Adipocyte (in vitro differentiated cells): Measurements from ENCODE around the gene TRPM8.
A peak's percentile ranks its signal among the peaks of the same experiment; 100 is the strongest.

Source experiments
- DNase-seq: peaks from one replicate; pipeline ENCODE4 v3.0.0-alpha.2; 2015; ENCODE audit warnings: low read depth
- H3K27me3 ChIP-seq: replicated peaks from 2 replicates; pipeline ENCODE4 v1.7.0; 2013; ENCODE audit warnings: mild to moderate bottlenecking, low read length, moderate library complexity; ENCODE audit not compliant: control insufficient read depth, insufficient read depth
- H3K36me3 ChIP-seq: 2 replicates; pipeline ENCODE4 v1.7.0; 2013; ENCODE audit warnings: low read length, mild to moderate bottlenecking, moderate library complexity; ENCODE audit not compliant: control insufficient read depth, insufficient read depth, severe bottlenecking
- H3K4me1 ChIP-seq: 2 replicates; pipeline ENCODE4 v1.7.0; 2013; ENCODE audit warnings: mild to moderate bottlenecking, low read length, moderate library complexity; ENCODE audit not compliant: control insufficient read depth, insufficient read depth
- H3K4me3 ChIP-seq: 2 replicates; pipeline ENCODE4 v1.7.0; 2013; ENCODE audit warnings: mild to moderate bottlenecking, low read length, moderate library complexity
- H3K9ac ChIP-seq: 2 replicates; pipeline ENCODE4 v1.7.0; 2013; ENCODE audit warnings: mild to moderate bottlenecking, low read length, moderate library complexity
- H3K9me3 ChIP-seq: 2 replicates; pipeline ENCODE4 v1.7.0; 2013; ENCODE audit warnings: mild to moderate bottlenecking, low read length, moderate library complexity; ENCODE audit not compliant: control insufficient read depth

Gene TRPM8

DNA sequence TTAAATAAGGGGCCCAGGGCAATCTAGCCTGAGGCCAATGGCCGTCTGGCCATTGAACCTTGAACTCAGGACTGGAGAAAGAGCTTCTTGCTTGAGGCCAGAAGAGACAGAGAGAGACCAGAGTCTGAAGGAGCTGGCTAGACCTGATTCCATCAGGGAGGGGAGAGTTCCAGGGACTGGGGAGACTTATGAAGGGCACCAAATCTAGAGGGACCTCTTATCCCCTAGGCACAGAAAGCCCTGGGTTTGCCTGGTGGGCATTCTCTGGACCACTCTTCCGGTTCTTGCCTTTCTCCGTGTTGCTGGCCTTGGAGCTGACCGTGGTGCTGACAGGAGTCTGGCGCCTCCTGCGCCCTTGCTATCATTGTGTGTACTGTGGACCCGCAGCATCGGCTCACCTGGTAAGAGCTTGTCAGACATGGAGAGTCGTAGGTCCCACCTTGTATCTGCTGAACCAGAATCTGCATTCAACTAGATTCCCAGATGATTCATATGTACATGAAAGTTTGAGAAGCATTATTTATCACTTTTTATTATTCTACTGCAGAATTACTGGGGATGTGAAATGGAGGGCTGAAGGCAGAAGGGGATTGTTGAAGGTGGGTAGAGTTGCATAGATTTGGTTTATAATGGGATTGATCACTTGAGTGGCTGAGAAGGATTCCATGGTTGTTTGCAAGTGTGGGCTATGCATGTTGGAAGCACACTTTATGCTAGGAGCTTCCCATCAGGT lies 4.3 kb upstream of the TRPM8 start:
- Histone ChIP-seq H3K4me3 (no peak overlapping the region), H3K36me3 (no peaks in the 10 kb centered on the region), H3K4me1 (no peaks in the 10 kb centered on the region), H3K9me3 (no peaks in the 10 kb centered on the region), H3K27me3 (peaks cover 18% of the 10 kb centered on the region), H3K9ac (no peak overlapping the region)
- peak; percentile 52 for DNase-seq

DNA sequence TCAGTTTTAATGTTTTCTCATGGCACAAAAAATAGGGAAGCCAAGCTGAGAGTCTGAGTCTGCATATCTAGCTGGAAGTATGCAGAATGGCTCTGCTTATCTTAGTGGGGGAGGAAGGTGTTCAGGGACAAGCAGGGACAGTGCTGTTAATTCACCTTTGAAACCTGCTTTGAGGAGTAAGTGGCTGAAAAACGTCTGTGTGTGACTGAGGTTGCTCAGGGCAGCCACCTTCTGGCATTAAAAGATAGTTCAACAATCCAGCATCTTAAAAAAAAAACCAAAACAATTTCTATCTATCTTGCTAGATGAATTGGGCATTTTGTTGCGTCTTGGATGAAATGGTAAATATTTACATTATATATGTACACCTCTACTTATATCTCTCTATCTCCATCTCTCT lies 2.0 kb upstream of the TRPM8 start:
- no peak for DNase-seq
- no peak overlapping the region for H3K9ac ChIP-seq
- H3K4me3 ChIP-seq = no peak overlapping the region
- no peaks in the 10 kb centered on the region for H3K4me1 ChIP-seq
- H3K36me3 ChIP-seq = no peaks in the 10 kb centered on the region
- H3K27me3 ChIP-seq = peaks cover 18% of the 10 kb centered on the region
- H3K9me3 ChIP-seq = no peaks in the 10 kb centered on the region

DNA sequence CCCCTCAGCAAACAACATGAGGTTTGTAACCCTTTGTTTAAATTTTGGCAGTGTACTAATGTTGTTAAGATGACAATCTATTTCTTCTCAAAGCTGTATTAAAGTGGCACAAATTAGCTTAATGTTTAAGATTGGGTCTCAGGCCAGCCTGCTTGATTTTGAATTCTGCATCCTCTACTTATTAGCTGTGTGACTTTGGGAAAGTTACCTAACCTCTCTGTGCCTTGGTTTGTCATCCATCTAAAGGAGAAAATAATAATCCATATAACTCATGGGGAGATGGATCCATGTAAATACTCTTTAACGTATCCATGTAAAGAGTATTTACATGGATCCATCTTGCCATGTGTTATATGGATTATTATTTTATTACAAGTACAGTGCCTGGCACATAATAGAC lies 2.1 kb downstream of the TRPM8 start:
- Histone ChIP-seq H3K9me3 (no peaks in the 10 kb centered on the region), H3K4me1 (no peaks in the 10 kb centered on the region), H3K27me3 (peaks cover 27% of the 10 kb centered on the region), H3K9ac (no peak overlapping the region), H3K36me3 (no peaks in the 10 kb centered on the region), H3K4me3 (no peak overlapping the region)
- no peak for DNase-seq

DNA sequence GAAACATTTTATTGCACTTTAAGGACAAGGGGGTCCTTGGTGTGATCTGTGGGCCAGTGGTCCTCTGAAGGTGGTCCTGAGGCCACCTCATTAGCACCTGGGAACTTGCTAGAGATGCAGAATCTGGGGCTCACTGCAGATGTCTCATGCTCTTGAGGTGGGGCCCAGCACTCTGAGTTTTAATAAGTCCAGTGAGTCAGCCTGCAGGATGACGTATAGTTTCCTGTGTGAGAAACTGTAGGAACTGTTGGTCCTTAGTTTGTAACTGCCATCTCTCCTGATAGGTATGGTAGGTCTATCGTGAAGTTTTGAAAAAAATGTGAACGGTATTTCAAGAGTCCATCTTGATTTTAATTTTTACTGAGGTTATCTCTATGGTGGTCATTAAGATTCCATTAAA lies 2.8 kb downstream of the TRPM8 start:
- Histone ChIP-seq H3K4me1 (no peaks in the 10 kb centered on the region), H3K9me3 (no peaks in the 10 kb centered on the region), H3K27me3 (peaks cover 32% of the 10 kb centered on the region), H3K4me3 (no peak overlapping the region), H3K36me3 (no peaks in the 10 kb centered on the region), H3K9ac (no peak overlapping the region)
- DNase-seq = peak; percentile 25

DNA sequence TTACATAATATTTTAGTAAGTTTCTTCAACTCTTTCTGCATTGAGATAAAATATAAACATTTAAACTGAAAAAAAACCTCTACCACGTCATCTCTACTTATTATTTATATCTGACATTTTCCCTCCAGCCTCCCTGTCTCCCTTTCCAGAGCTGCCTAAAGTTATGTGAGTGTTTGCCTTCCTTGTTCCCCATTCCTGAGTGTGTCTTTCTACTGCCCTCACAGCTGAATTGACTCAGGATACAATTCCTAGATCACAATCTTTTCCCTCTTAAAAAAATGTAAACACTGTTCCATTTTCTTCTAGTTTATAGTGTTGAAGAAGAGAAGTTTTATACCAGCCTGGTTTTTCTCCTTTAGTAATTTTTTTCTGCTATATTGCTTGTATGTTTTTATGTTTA lies 5.3 kb downstream of the TRPM8 start:
- no peaks in the 10 kb centered on the region for H3K36me3 ChIP-seq
- peak; percentile 40 for DNase-seq
- no peak overlapping the region for H3K4me3 ChIP-seq
- no peaks in the 10 kb centered on the region for H3K9me3 ChIP-seq
- peaks cover 43% of the 10 kb centered on the region for H3K27me3 ChIP-seq
- no peak overlapping the region for H3K9ac ChIP-seq
- no peaks in the 10 kb centered on the region for H3K4me1 ChIP-seq

DNA sequence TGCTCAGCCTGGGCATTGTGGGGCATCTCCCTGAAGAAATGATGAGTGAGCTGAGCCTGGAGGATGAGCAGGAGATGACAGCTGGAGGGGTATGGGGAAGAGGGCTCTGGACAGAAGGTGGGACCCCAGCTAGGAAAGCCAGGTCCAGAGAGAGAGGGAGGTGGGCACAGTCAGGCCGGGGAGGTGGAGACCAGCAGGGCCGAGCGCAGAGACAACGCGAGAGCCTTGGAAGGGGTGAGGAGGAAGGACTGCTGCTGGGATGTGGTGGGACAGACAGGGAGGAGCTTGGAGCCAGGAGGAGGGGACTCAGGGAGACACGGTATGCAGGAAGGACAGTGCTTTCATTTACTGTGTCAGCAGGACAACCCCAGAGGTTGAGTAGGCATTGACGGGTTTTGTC lies 8.2 kb downstream of the TRPM8 start:
- DNase-seq = no peak
- H3K9ac ChIP-seq = no peak overlapping the region
- no peaks in the 10 kb centered on the region for H3K9me3 ChIP-seq
- peaks cover 9% of the 10 kb centered on the region for H3K4me1 ChIP-seq
- H3K4me3 ChIP-seq = no peak overlapping the region
- no peaks in the 10 kb centered on the region for H3K36me3 ChIP-seq
- H3K27me3 ChIP-seq = peaks cover 41% of the 10 kb centered on the region

DNA sequence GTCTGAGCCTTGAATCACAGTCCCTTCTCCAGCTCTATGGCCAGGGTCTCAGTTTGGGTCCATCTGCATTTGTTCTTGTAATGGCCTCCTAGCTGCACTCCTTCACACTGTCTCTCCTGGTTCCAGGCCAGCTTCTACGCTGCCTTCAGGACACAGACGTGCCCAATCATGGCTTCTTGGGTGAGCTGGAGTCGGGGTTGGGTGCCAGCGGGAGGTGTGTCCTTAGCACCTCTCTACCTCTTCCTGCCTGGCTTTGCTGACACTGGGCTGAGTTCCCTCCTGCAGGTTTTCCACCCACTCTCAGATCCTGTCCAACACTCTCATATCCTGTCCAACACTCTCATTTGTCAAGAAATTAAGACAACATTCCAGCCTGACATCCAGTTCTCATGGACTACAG lies 9.6 kb downstream of the TRPM8 start:
- Histone ChIP-seq H3K27me3 (peaks cover 45% of the 10 kb centered on the region), H3K4me3 (no peak overlapping the region), H3K4me1 (peaks cover 9% of the 10 kb centered on the region), H3K9ac (no peak overlapping the region), H3K9me3 (no peaks in the 10 kb centered on the region), H3K36me3 (no peaks in the 10 kb centered on the region)
- DNase-seq = no peak

DNA sequence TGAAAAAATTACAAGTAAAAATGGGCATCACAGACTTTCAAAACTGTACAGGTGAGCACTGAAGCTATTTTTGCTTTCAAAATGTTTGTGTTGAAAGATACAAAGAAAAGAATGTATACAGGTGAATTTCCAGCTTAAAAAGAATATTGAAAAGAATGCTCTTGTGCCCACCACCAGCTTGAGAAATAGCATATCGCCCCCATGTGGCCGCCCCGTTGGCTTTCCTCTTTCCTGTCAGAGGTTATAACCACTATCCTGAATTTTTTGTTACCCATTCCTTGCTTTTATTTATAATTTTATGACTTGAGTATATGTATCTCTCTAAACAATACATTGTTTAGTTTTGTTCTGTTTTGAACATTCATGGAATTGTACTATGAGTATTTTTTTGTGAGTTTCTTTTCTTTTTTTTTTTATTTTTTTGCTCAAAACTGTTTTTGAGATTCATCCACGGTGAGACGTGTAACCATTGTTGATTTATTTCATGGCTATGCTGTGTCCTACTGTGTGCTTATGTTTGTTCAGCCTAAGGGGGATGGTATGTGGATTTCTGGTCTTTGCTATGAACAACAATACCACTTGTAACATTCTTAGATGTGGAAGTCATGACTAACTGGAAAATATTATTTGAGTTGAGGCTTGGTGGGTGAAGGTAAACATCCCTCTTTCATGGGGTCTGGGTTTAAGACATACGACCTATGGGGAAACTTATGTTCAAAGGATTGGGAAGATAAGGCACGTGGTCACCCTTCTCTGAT lies 11.6 kb downstream of the TRPM8 start:
- peak; percentile 67 for DNase-seq
- no peak overlapping the region for H3K9ac ChIP-seq
- peaks cover 53% of the 10 kb centered on the region for H3K27me3 ChIP-seq

DNA sequence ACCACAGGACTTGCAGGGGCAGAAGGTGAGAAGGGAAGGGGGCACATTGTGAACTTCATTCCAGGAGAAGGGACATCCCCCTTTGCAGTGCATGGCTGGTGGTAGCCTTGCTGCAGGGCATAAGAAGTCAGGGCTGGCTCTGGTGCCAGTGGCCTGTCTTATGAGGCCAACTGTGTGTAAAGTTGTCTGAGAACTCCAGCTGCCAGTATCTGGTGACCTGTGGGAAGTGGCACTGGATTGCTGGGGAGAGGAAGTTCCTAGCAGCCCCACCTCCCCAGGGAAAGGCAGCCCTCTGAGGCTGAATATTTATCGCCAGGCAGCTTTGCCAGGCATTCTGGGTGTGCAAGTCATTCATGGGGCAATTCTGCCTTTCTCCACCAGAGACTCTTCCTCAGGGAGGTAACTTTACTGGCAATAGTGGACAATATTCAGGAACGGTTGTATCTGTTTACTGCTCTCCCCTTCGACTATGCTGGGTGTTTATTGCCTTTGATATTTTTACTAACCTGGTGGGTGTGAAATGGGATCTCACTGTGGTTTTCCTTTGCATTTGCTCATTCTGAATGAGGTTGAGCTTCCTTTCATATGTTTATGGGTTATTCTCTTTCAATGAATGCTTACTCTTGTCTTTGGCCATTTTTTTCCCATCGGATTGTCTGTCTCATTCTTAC lies 12.3 kb downstream of the TRPM8 start:
- H3K36me3 ChIP-seq = no peaks in the 10 kb centered on the region
- peaks cover 9% of the 10 kb centered on the region for H3K4me1 ChIP-seq
- no peak overlapping the region for H3K4me3 ChIP-seq
- DNase-seq = peak; percentile 4
- peaks cover 48% of the 10 kb centered on the region for H3K27me3 ChIP-seq
- no peak overlapping the region for H3K9ac ChIP-seq
- no peaks in the 10 kb centered on the region for H3K9me3 ChIP-seq

More for the DNA sequence above, 11.6 kb downstream of the TRPM8 start:
- Histone ChIP-seq H3K4me1 (peaks cover 9% of the 10 kb centered on the region), H3K36me3 (no peaks in the 10 kb centered on the region), H3K9me3 (no peaks in the 10 kb centered on the region), H3K4me3 (no peak overlapping the region)

DNA sequence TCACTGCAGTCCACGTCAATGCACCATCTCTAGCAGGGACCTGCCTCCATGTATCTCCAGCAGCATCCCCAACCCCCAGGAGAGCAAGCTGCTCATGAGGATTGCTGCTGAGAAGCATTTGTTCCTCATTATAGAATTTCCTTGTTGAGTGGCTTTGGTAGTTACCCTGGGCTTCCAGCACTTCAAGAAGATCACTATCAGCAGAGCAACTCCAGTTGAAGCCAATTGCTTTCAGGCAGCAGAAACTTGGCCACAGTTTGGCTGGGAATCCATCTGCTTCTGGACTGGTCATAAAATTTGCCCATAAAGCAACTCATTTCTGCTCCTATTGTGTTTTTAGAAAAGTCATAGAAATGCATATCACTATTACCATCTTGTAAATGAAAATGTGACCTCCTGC lies 17.4 kb downstream of the TRPM8 start:
- Histone ChIP-seq H3K9me3 (no peaks in the 10 kb centered on the region), H3K36me3 (no peaks in the 10 kb centered on the region), H3K9ac (no peak overlapping the region), H3K27me3 (peaks cover 47% of the 10 kb centered on the region), H3K4me1 (peaks cover 3% of the 10 kb centered on the region), H3K4me3 (no peak overlapping the region)
- DNase-seq = peak; percentile 8

DNA sequence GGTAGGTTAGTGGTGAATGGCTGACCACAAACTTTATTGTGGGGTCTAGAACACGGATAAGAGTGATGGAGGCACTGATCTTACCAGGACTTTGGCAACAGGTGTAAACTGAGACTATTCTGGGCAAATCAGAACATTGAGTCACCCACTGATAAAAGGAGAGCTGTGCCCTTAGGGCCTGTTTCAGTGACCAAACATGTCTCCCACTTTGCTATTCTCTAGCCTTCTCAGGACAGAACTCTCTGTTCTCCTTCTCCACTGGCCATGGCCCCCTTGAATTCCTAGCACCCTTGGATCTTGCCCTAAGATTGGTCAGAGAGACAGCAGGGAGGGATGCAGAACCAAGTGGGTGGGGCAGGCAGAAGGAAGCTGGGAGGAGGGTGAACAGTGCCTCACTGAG lies 18.3 kb downstream of the TRPM8 start:
- DNase-seq = no peak
- H3K9me3 ChIP-seq = no peaks in the 10 kb centered on the region
- H3K4me3 ChIP-seq = no peak overlapping the region
- H3K36me3 ChIP-seq = no peaks in the 10 kb centered on the region
- H3K27me3 ChIP-seq = peaks cover 54% of the 10 kb centered on the region
- H3K4me1 ChIP-seq = no peaks in the 10 kb centered on the region
- H3K9ac ChIP-seq = no peak overlapping the region
